GM19467 (cell line): ENCODE results near the gene KCNJ18.
"Not testable (repeated sequence)": the region's sequence is repeated elsewhere in the genome, so short reads cannot be mapped to it uniquely, and the experiment has no call there.

ENCODE experiments used
- ATAC-seq: cut with Tn5 transposase; IDR thresholded peaks from one replicate; pipeline ENCODE4 v1.9.1; 2021; ENCODE audit warnings: mild to moderate bottlenecking, moderate library complexity; ENCODE audit not compliant: unreplicated experiment

KCNJ18 gene

GRCh38 chr17:21691883-21692703, at the start of gene KCNJ18:
KCNJ18 (plus strand) TSS chr17:21692523; CDS start chr17:21702787, 10,264 bp downstream.
- not testable (repeated sequence) for ATAC-seq

- ATAC-seq: not testable (repeated sequence)
Measured at GRCh38 chr17:21648125-21648524, 44.2 kb upstream of the KCNJ18 start.

GRCh38 chr17:21650043-21650442, 42.3 kb upstream of the KCNJ18 start:
- not testable (repeated sequence) for ATAC-seq

- not testable (repeated sequence) for ATAC-seq
Measured at GRCh38 chr17:21652049-21652448, 40.3 kb upstream of the KCNJ18 start.

- ATAC-seq: not testable (repeated sequence)
Measured at GRCh38 chr17:21653211-21653610, 39.1 kb upstream of the KCNJ18 start.

- not testable (repeated sequence) for ATAC-seq
Measured at GRCh38 chr17:21656518-21657309, 35.6 kb upstream of the KCNJ18 start.

- not testable (repeated sequence) for ATAC-seq
Measured at GRCh38 chr17:21659635-21660034, 32.7 kb upstream of the KCNJ18 start.

GRCh38 chr17:21661455-21661854, 30.9 kb upstream of the KCNJ18 start:
- not testable (repeated sequence) for ATAC-seq

- ATAC-seq: not testable (repeated sequence)
Measured at GRCh38 chr17:21663166-21663565, 29.2 kb upstream of the KCNJ18 start.

GRCh38 chr17:21663614-21664474, 28.5 kb upstream of the KCNJ18 start:
- ATAC-seq: not testable (repeated sequence)

- not testable (repeated sequence) for ATAC-seq
Measured at GRCh38 chr17:21665171-21665570, 27.2 kb upstream of the KCNJ18 start.

- ATAC-seq: not testable (repeated sequence)
Measured at GRCh38 chr17:21665935-21666493, 26.3 kb upstream of the KCNJ18 start.

- not testable (repeated sequence) for ATAC-seq
Measured at GRCh38 chr17:21666711-21667412, 25.5 kb upstream of the KCNJ18 start.

GRCh38 chr17:21667413-21668117, 24.8 kb upstream of the KCNJ18 start:
- not testable (repeated sequence) for ATAC-seq

GRCh38 chr17:21668118-21668488, 24.2 kb upstream of the KCNJ18 start:
- ATAC-seq: not testable (repeated sequence)

- not testable (repeated sequence) for ATAC-seq
Measured at GRCh38 chr17:21668746-21669508, 23.4 kb upstream of the KCNJ18 start.

- ATAC-seq: not testable (repeated sequence)
Measured at GRCh38 chr17:21669616-21670360, 22.5 kb upstream of the KCNJ18 start.
